ENCODE data around the gene RANGRF.
A peak's percentile ranks its signal among the peaks of the same experiment; 100 is the strongest.
"Not testable (repeated sequence)": the region's sequence is repeated elsewhere in the genome, so short reads cannot be mapped to it uniquely, and the experiment has no call there.

The RANGRF gene

GRCh38 chr17:8288336-8289102 lies at the start of gene RANGRF:
Gene RANGRF (plus strand): TSS chr17:8288670. CDS start chr17:8288789, 119 bp downstream.
- DNase-seq (ENCODE audit: low spot score) (peak; percentile 91), FAIRE-seq (no peak)

- no peak for FAIRE-seq
- DNase-seq (ENCODE audit: low spot score) = no peak
Measured at GRCh38 chr17:8243827-8244226, 44.6 kb upstream of the RANGRF start.

- DNase-seq (ENCODE audit: low spot score) = no peak
- FAIRE-seq = no peak
Measured at GRCh38 chr17:8244768-8245167, 43.7 kb upstream of the RANGRF start.

GRCh38 chr17:8248751-8249607 lies 39.5 kb upstream of the RANGRF start, which contains the start of gene PFAS:
Gene PFAS (plus strand): TSS chr17:8249289. CDS start chr17:8253938, 4,649 bp downstream.
- DNase-seq (ENCODE audit: low spot score) (peak; percentile 89), FAIRE-seq (no peak)

- no peak for DNase-seq (ENCODE audit: low spot score)
- no peak for FAIRE-seq
Measured at GRCh38 chr17:8249621-8250500, 38.6 kb upstream of the RANGRF start.

GRCh38 chr17:8251411-8251810 lies 37.1 kb upstream of the RANGRF start:
- FAIRE-seq; DNase-seq (ENCODE audit: low spot score): not testable (repeated sequence)

GRCh38 chr17:8253801-8254200 lies 34.7 kb upstream of the RANGRF start:
- no peak for DNase-seq (ENCODE audit: low spot score)

GRCh38 chr17:8254881-8255280 lies 33.6 kb upstream of the RANGRF start:
- FAIRE-seq (no peak), DNase-seq (ENCODE audit: low spot score) (no peak)

More at GRCh38 chr17:8253801-8254200, 34.7 kb upstream of the RANGRF start:
- FAIRE-seq = no peak

- DNase-seq (ENCODE audit: low spot score) (no peak), FAIRE-seq (no peak)
Measured at GRCh38 chr17:8255499-8255898, 33.0 kb upstream of the RANGRF start.

GRCh38 chr17:8256291-8256690 lies 32.2 kb upstream of the RANGRF start:
- DNase-seq (ENCODE audit: low spot score) = no peak
- no peak for FAIRE-seq

- no peak for DNase-seq (ENCODE audit: low spot score)
- no peak for FAIRE-seq
Measured at GRCh38 chr17:8256691-8257090, 31.8 kb upstream of the RANGRF start.

- no peak for FAIRE-seq
Measured at GRCh38 chr17:8257801-8258200, 30.7 kb upstream of the RANGRF start.

GRCh38 chr17:8264320-8264719 lies 24.1 kb upstream of the RANGRF start:
- DNase-seq (ENCODE audit: low spot score) = no peak

More at GRCh38 chr17:8257801-8258200, 30.7 kb upstream of the RANGRF start:
- DNase-seq (ENCODE audit: low spot score) = no peak

GRCh38 chr17:8264836-8265542 lies 23.5 kb upstream of the RANGRF start:
- no peak for FAIRE-seq

More at GRCh38 chr17:8264320-8264719, 24.1 kb upstream of the RANGRF start:
- FAIRE-seq = no peak

GRCh38 chr17:8266648-8267479 lies 21.6 kb upstream of the RANGRF start:
- DNase-seq (ENCODE audit: low spot score) = no peak
- FAIRE-seq = no peak

More at GRCh38 chr17:8264836-8265542, 23.5 kb upstream of the RANGRF start:
- DNase-seq (ENCODE audit: low spot score) = no peak

- no peak for DNase-seq (ENCODE audit: low spot score)
- FAIRE-seq = no peak
Measured at GRCh38 chr17:8267480-8268147, 20.9 kb upstream of the RANGRF start.

GRCh38 chr17:8268550-8269298 lies 19.7 kb upstream of the RANGRF start:
- DNase-seq (ENCODE audit: low spot score) (no peak), FAIRE-seq (no peak)

GRCh38 chr17:8272421-8272820 lies 16.0 kb upstream of the RANGRF start:
- FAIRE-seq (no peak), DNase-seq (ENCODE audit: low spot score) (no peak)
